Occipital lobe (tissue), 2 donors: ENCODE data around the gene IFITM5. TPM values are rescaled to one million over a fixed set of nuclear protein-coding genes. Genes with fewer than 3 reads are reported as not detected.

Experiments
- DNase-seq: peaks from one replicate; lab custom pipeline; 2025; lab: John Stamatoyannopoulos, UW
- total RNA-seq: library from RNA; depleted of rRNA; stranded (reverse); fragments of >200 nt; gene quantifications from one replicate; pipeline ENCODE4 v1.2.3, GENCODE V29; 2014

The IFITM5 gene
- total RNA-seq, 1 donor from 2014 or later, result not detected

DNA sequence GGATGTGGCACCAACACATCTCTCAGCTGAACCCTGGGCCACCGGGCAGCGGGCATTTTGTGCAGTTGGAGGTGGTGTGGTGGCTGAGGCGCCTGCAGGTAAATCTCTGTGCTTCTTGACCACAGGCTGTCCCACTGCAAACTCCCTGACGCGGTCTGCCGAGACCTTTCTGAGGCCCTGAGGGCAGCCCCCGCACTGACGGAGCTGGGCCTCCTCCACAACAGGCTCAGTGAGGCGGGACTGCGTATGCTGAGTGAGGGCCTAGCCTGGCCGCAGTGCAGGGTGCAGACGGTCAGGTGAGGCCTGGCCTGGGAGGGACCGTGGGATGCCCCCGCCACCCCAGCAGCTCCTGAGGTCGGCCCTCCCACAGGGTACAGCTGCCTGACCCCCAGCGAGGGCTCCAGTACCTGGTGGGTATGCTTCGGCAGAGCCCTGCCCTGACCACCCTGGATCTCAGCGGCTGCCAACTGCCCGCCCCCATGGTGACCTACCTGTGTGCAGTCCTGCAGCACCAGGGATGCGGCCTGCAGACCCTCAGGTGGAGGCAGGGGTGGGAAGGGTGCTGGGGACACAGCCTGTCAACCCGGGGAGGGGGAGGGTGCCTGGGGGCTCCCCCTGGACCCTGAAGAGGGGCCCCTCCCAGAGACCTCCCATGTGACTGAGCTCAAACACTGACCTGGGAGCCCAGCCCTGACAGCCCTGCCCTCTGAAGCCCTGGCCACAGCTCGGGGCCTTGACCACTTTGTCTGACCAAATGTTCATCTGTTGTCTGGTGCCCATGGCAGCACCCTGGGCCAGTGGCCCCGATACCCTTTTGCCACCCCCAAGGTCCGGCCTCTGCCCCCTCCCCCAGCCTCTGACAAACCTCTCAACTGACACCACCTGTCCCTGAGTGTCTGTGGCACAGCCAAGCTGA lies 15.0 kb downstream of the IFITM5 start:
- no peak for DNase-seq

DNA sequence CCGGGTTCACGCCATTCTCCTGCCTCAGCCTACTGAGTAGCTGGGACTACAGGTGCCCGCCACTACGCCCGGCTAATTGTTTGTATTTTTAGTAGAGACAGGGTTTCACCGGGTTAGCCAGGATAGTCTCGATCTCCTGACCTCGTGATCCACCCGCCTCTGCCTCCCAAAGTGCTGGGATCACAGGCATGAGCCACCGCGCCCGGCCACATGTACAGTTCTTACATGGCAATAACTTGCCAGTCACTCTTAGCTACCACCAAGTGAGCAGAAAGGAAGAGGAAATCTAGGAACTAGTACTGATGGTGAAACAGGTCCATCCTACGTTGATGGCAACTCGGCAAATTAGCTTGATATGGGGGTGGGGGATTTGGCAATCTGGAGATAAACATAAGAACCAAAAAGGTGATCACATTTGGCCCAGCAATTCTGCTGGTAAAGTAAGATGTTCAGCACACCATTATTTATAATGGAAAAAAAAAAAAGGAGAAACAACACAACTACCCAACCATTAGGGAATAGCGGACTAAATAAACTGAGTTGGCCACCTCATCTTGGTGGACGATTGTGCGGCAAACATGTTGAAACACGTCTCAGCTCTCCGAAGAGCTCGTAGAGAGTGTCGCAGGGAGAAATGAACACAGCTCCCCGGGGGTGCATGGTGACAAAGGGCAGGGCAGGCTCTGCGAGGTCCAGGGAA lies 15.8 kb downstream of the IFITM5 start:
- no peak for DNase-seq

DNA sequence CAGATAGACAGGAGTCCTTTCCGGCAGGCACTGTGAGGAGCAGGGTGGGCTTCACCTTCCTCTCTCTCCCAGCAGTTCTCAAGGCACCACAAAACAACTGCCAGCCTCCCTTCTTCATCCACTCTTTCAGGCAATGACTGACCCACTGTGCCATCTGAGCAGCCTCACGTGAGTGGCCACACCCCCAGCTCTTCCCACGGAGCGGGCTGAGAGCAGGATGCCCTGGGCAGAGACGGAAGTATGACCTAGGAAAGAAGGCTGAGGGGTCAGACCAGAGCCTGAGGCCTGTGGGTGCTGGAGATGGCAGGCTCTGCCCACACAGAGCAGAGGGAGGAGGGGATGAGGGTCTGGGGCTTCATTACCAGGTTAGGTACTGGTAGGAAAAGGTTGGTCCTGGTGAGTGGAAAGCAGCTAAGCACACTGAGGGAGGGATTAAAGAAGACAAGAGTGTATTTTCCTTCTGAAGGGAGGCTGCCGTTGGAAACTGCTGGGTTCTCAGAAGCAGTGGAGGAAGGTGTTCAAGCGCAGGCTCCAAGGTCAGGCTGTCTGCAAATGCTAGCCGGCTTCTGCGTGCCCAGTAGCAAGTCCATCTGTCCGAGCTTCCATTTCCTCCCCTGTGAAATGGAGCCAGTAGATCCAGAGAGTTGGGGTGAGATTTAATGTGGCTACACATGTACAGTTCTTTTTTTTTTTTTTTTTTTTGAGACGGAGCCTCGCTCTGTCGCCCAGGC lies 16.5 kb downstream of the IFITM5 start:
- DNase-seq, result no peak

DNA sequence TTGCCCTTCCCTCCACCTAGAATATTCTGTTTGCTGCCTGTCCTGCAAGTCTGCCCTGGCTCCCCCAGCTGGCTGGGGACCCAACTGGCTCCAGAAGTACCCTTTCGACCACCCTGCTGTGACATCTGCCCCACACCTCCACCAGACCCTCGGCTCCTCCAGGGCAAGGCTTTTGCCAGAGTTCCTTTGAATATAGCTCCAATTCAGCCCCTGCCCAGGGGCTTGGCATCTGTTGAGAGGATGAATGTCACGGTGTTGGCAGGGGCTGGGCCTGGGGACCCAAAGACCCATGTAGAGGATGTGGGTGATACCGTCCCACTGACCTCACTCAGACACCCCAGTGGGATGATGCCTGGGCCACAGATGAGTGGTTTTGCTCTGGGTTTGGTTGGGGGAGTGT lies 17.2 kb downstream of the IFITM5 start:
- DNase-seq, result no peak

DNA sequence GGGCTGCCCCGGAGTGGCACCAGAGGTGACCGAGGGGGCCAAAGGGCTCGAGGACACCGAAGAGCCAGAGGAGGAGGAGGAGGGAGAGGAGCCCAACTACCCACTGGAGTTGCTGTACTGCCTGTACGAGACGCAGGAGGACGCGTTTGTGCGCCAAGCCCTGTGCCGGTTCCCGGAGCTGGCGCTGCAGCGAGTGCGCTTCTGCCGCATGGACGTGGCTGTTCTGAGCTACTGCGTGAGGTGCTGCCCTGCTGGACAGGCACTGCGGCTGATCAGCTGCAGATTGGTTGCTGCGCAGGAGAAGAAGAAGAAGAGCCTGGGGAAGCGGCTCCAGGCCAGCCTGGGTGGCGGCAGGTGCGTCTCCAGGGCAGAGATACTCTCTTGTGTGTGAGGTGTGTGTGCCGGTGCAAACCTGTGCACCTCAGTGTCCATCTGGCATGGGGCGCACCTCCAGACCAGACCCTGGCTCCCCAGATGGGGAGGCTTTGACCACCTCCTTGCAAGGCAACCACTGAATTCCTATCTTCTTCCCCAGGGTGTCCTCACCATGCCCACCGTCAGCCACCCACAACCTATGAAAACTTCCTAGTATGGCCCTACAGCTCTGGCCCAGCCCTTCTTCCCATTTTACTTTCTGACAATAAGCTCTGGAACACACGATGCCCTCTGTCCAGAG lies 17.7 kb downstream of the IFITM5 start:
- no peak for DNase-seq

DNA sequence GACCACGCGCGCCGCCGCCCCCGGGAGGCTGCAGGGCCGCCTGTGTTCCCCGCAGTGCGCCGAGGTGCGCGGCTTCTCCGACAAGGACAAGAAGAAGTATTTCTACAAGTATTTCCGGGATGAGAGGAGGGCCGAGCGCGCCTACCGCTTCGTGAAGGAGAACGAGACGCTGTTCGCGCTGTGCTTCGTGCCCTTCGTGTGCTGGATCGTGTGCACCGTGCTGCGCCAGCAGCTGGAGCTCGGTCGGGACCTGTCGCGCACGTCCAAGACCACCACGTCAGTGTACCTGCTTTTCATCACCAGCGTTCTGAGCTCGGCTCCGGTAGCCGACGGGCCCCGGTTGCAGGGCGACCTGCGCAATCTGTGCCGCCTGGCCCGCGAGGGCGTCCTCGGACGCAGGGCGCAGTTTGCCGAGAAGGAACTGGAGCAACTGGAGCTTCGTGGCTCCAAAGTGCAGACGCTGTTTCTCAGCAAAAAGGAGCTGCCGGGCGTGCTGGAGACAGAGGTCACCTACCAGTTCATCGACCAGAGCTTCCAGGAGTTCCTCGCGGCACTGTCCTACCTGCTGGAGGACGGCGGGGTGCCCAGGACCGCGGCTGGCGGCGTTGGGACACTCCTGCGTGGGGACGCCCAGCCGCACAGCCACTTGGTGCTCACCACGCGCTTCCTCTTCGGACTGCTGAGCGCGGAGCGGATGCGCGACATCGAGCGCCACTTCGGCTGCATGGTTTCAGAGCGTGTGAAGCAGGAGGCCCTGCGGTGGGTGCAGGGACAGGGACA lies 18.4 kb downstream of the IFITM5 start:
- no peak for DNase-seq

DNA sequence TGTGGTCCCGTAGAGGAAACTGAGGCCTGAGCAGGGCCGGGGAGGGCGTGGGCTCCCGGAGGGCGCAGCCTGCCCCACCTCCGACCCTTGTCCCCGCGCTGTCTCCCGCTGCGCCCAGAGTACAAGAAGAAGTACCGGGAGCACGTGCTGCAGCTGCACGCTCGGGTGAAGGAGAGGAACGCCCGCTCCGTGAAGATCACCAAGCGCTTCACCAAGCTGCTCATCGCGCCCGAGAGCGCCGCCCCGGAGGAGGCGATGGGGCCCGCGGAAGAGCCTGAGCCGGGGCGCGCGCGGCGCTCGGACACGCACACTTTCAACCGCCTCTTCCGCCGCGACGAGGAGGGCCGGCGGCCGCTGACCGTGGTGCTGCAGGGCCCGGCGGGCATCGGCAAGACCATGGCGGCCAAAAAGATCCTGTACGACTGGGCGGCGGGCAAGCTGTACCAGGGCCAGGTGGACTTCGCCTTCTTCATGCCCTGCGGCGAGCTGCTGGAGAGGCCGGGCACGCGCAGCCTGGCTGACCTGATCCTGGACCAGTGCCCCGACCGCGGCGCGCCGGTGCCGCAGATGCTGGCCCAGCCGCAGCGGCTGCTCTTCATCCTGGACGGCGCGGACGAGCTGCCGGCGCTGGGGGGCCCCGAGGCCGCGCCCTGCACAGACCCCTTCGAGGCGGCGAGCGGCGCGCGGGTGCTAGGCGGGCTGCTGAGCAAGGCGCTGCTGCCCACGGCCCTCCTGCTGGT lies 19.2 kb downstream of the IFITM5 start:
- no peak for DNase-seq

DNA sequence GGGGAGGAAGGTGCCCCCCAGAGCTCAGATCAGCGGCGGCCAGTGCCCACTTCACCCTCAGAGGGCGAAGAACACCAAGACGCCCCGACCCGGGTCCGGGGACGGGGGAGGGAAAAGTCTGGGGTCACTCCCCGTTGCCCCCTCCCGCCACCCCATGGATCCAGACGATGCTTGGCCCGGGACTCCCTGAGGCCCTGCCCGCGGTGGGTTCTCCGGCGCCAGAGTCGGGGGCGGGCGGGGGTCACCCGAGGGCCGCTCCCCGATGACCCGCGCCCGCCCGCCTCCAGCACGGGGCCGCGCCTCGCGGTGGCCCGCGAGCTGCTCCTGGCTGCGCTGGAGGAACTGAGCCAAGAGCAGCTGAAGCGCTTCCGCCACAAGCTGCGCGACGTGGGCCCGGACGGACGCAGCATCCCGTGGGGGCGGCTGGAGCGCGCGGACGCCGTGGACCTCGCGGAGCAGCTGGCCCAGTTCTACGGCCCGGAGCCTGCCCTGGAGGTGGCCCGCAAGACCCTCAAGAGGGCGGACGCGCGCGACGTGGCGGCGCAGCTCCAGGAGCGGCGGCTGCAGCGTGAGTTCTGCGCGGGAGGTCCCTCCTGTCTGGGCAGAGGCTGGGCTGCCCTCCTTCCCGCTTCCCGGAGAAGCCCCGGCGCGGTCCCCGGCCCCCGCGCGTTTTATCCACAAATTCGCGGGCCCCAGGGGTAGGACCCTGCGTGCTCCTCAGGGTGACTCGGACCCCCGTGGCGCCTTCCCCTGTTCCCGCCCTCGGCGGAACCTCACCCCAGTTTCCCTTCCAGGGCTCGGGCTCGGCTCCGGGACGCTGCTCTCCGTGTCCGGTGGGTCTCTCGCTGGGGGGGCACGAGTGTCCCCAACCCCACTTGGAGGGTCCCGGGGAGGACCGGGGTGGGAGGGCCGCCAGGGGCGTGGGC lies 20.0 kb downstream of the IFITM5 start:
- DNase-seq, result no peak

DNA sequence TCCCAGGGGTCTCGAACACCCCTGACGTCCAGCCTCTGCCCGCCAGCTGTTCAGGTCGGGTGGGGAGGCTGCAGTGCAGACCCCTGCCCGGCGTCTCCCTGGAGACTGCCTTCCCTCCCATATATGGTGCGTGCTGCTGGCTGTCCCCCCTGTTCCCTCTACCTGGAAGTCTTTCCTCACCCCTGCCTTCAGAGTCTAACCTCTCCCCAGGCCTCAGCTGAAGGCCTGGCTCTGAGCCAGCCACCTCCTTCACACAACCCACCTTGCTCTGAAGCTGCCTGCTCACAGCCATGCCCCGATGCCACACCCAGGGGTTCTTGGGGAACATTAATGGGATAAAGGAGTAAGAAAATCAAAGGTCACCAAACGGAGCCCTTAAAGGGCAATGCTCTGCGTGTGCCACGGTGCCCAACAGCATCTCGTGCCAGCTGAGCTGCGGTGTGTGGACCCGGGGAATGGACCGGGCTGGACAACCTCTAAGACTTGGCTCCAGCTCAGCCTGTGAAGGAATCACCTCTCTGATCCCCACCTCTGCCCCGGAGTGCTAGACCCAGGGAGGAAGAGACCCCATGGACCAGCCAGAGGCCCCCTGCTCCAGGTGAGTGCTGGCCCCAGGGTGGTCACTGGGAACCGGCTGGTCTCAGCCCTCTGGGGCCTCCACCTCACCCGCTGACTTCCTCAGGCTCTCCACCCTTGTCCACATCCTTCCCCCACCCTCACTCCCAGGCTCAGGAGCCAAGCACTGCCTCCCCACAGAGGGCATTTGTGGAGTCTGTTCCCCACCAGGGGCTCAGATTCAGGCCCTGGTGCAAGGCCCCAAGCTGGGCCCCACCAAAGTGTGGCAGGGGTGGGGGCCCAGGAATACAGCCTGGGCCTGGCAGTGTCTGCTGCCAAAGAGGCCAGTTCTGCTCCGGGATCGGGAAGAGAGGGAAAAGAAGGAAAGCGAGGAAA lies 21.1 kb downstream of the IFITM5 start, which contains the start of gene NLRP6:
NLRP6 (plus strand) TSS at position 407 of the 951 bp plus-strand sequence; CDS start at position 570, 163 bp downstream.
- DNase-seq, result no peak

DNA sequence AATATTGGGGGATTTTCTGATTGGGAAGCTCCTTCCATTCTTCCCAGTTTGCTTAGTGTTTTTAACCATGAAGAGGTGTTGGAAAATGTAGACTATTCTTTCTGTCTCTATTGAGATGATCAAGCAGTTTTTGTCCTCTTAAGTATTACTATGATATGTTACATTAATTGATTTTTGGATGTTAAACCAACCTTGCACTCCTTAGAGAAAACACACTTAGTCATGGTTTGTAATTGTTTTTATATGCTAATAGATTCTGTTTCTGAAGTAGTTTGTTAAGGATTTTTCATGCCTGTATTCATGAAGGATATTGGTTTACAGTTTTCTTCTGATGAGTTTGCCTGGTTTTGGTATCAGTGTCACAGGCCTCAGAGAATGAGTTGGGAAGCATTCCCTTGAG lies 23.1 kb downstream of the IFITM5 start:
- DNase-seq, result no peak

DNA sequence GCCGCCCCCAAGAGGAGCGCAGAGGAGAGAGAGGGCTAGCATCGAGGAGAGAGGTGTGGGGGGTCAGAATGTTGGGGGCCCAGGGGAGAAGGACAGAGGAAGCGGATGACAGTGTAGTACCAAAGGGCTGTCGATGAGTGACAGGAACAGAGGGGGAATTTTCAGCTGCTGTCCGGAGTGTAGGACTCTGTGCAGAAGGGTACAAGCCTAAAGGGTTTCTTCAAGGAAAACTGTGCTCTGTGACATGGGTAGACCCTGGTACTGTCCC lies 26.5 kb downstream of the IFITM5 start:
- no peak for DNase-seq

DNA sequence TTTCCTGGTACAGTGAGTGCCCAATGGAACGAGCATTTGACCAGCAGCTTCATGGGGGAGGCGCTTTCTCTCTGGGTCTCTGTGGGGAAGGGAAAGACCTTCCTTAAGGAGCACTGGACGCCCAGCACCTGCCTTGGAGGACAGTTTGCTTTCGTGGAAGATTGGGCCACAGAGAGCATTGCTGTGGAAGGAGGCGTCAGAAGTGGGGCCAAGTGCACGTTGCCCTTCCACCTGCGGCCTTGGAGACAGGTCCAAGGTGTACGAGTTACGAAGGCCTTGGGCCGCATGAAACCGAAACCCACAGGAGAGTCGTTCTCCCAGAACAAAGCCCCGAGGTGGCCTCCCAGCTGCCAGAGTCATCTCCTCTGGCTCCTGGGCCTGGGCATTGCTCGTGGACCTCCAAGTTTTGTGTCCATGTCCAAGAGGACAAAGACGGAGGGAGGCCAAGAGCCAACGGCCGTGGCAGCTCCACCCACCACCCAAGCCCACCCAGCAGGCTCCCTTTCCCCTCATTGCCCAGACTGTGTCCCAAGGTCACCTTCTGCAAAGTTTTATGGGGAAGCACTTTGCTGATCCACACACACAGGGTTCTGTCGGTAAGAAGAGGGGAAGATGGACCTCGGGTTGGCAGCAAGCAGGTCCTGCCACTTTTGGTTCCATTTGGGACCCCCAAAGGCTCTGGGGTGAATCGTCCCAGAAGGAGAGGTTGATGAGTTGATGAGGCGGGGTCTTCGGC lies 27.0 kb downstream of the IFITM5 start:
- DNase-seq, result no peak

DNA sequence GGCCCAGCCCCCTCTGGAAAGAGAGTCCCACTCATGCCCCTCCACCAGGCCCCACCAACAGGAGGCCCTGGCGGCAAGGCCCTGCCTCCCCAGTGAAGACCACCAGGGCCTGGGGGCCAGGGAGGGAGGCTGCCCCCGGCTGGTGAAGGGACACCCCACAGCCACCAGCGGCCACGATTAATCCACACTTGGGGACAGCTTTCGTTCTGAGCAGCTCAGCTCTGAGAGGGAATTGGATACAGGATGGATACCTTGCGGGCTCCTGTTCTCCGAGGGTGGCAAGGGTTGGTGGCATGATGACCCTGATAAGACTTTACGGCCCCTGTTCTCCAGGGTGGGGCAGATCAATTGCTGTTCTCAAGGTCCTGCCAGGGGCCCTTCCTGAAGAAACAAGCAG lies 28.0 kb downstream of the IFITM5 start:
- no peak for DNase-seq

DNA sequence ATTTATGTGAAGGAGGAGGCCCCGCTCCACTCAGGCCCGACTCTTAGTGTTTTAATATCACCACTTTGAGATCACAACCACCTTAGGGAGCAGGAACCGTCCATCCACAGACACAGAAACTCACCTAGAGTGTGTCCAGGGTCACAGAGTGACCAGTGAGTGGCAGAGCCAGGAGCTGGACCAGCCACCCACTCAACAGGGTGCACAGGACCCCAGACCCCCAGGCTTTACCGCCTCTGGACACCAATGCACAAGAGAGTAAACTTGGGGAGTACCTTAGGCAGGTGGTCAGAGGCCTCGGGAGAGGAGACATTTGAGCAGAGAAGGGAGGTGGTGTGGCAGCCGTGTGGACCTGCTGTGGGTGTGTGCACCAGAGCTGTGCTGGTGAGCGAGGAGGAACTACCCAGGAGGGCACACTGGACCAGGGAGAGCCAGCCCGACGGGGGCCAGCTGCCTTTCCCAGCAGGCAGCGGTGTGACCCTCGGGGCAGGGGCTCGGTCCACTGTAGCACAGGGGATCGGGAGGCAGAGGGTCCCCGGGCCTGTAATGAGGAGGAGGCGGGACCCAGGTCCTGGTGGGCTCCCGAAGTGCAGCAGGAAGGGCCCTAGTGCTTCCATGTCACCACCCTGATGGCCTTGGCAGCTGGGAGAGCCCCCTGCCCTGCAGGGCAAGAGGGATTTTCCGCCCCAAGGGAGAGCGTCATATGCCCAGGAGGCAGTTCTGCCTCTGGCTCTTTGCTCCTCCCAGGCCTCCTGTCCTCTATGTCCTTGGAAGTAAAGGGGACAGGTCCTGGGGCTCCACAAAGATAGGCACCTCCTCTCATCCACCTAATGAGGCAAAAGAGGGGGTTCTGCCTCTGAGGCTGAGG lies 28.6 kb downstream of the IFITM5 start:
- no peak for DNase-seq

DNA sequence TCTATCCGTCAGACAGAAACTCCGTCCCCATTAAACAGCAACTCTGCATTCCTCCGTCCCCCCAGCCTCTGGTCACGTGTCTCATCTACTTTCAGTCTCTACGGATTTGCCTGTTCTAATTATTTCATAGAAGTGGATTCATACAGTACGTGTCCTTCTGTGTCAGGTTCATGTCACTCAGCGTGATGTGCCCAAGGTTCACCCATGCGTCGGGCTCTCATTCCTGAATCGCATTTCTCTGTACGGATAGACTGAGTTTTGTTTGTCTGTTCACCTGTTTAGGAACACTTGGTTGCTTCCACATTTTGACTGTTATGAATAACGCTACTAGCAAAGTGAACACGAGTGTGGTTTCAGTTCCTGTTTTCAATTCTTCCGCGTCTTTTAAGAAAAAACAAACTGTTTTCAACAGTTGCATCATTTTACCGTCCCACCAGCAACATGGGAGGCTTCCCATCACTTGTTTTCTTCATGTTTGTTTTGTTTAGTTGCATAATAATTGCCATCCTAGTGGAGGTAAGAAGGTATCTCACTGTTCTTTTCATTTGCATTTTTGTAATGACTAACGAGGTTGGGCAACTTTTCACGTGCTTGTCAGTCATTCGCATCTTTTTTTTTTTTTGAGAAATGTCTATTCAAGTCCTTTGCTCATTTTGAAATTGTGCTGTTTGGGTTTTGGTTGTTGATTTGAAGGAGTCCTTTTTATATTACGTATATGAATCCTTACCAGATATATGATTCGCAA lies 30.0 kb downstream of the IFITM5 start:
- DNase-seq, result no peak
